NCI-H2196 treated with DMSO at 0.1 percent for 48 hours (cell line): ENCODE data around the gene KRTAP17-1.
"Not testable (repeated sequence)": the region's sequence is repeated elsewhere in the genome, so short reads cannot be mapped to it uniquely, and the experiment has no call there.

Experiments used
- DNase-seq: peaks from one replicate; lab custom pipeline; 2025; ENCODE audit not compliant: unreplicated experiment; lab: John Stamatoyannopoulos, UW

Gene KRTAP17-1

GRCh38 chr17:41307647-41308046 lies 7.9 kb downstream of the KRTAP17-1 start:
- DNase-seq: no peak

DNA sequence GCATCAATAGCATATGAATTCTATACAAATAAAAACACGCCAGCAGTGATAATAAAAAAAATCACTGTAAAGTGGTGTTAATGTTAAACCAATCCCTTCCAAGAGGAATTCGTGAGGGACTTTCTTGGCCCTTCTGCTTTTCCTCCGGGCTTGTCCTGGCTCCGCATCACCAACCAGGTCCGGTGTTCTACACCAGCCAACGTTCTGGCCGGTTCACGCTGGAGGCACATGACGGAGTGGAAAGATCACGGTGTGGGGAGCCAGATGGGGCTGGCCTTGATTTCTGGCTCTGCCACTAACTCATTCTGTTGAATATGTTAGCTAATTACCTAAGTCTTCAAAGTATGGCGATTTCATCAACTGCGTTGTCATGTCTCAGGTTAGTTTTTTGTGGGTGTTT lies 11.4 kb downstream of the KRTAP17-1 start:
- DNase-seq: no peak

GRCh38 chr17:41302981-41303380 lies 12.5 kb downstream of the KRTAP17-1 start:
- no peak for DNase-seq

DNA sequence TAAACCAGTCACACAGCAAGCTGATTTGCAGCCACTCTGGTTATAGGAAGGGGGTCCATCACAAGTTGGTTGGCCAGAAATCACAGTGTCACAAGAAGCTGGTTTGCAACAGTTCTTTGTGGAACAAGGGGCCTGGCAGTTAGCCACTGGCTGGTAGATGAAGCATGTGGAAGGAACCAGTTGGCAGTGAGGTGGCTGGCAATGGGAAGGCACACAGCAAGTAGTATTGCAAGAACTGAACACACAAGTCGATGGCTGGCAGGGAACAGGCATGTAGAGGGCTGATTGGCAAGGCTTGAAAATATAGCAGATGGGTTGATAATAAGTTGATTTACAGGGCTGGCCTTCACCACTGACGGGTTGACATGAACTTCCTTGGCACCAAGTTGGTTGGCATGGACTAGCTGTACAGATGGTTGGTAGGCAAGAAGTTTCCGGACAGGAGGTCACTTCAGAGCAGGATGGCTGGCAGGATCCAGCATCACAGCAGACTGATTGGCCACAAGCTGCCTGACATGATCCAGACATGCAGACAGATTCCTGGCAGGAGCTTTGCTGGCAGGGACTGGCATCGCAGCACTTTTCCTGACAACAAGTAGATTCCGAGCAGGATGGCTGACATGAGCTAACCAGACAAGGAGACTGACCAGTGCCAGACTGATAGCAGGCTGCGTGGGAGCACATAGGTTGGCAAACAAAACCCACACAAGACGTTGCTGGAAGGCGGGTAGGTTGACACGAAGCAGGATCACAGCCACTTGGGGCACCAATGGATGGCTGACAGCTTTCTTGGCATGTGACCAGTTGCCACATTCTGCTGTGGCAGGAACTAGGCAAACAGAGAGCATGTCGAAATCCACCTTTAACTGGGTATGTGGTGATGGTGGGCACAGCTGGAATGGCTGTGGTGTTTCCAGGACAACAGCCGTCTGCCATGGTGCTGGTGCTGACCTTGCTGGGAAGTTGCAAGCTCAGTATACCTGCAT lies 13.3 kb downstream of the KRTAP17-1 start, which contains the start of gene KRTAP29-1:
TSS of gene KRTAP29-1 (minus strand) at position 936 of the 986 bp plus-strand sequence. CDS start at position 936, 0 bp downstream.
- DNase-seq: no peak

- DNase-seq: no peak
These were observed 14.2 kb downstream of the KRTAP17-1 start for GRCh38 chr17:41301204-41301790.

DNA sequence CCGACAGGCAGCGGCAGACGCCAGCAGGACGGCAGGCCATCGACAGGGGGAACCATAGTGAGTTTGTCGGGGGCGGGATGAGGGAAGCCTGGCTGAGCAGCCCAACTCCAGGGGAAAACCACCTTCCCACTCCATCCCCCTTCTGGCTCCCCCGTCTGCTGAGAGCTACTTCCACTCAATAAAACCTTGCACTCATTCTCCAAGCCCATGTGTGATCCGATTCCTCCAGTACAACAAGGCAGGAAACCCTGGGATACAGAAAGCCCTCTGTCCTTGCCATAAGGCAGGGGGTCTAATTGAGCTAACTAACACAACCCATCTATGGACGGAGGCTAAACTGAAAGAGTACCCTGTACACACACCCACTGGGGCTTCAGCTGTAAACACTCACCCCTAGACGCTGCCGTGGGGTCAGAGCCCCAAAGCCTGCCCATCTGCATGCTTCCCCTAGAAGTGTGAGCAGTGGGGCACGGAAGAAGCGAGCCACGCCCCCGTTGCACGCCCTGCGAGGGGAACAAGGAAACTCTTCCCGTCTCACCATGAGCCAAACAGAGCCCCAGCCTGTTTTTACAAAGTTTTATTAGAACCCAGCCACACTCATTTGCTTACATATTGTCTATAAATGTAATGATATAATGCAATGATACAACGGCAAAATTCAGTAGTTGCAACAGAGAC lies 16.9 kb downstream of the KRTAP17-1 start:
- DNase-seq: no peak

DNA sequence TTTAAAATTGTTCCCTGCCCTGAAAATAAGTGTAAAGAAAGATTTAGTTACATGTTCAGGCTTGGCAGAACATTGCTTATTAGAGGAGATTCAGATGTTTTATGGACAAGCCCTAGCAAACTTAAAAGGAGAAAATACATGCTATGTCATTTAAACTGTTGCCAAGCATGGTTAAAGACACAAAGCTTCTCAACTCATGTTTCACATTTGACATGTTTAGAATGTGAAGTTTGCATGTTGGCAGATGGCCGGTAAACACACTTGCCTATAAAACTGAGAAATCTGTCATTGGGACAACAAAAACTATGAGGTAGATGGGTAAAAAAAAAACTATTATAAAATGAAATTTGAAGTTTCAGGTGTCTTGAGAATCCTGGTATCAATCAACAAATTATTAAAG lies 18.7 kb downstream of the KRTAP17-1 start:
- DNase-seq: no peak

DNA sequence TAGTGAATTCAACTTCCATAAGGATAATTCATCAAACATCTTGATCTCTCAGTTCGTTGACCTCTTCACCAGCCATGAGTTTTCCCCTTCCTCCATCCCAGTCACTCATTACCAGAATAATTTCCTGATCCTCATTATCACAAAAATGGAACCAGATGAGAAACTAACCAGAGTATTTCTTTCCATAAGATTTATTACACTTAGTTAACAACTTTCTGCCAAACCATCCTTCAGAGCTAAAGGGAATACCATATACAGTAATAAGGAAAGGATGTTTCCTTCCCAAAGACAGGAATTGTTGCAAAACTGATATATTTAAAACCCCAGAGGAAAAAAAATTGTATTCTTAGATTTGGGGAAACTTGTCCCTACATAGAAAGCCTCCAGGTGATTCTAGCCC lies 21.5 kb downstream of the KRTAP17-1 start:
- DNase-seq: no peak

- no peak for DNase-seq
These were observed 28.5 kb downstream of the KRTAP17-1 start for GRCh38 chr17:41287050-41287449.

- DNase-seq: no peak
These were observed 31.0 kb downstream of the KRTAP17-1 start for GRCh38 chr17:41284546-41284945.

GRCh38 chr17:41284043-41284442 lies 31.5 kb downstream of the KRTAP17-1 start:
- no peak for DNase-seq

GRCh38 chr17:41278176-41278955 lies 37.1 kb downstream of the KRTAP17-1 start:
- no peak for DNase-seq

- not testable (repeated sequence) for DNase-seq
These were observed 39.8 kb downstream of the KRTAP17-1 start, which contains the start of gene KRTAP9-7 for GRCh38 chr17:41275648-41276190. KRTAP9-7 (plus strand) TSS chr17:41275698; CDS start chr17:41275698, 0 bp downstream.

DNA sequence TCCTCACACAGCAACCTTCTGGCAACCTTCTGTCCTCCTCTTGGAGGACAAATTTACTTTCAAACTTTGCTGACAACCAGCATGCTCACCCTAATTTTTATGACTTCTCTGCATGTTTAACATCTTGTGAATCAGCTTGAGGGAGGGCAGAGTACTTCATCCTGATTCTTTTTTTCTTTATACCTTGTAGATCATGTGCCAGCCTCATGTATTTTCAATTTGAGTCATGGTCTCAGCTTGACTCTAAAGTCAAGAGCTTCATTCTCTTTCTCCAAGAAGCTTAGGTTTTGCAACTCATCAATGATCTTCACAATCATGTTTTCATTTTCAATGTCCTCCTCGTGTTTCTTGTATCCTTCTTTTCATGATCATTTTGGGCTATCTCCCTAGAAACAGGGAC lies 43.7 kb downstream of the KRTAP17-1 start:
- DNase-seq: no peak

DNA sequence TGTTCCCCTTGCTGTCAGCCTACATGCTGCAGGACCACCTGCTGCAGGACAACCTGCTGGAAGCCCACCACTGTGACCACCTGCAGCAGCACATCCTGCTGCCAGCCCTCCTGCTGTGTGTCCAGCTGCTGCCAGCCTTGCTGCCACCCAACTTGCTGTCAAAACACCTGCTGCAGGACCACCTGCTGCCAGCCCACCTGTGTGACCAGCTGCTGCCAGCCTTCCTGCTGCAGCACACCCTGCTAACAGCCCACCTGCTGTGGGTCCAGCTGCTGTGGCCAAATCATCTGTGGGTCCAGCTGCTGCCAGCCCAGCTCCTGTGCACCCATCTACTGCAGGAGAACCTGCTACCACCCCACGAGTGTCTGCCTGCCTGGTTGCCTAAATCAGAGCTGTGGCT lies 44.2 kb downstream of the KRTAP17-1 start:
- DNase-seq: not testable (repeated sequence)

- no peak for DNase-seq
These were observed 47.8 kb downstream of the KRTAP17-1 start for GRCh38 chr17:41267711-41268110.

- no peak for DNase-seq
These were observed 50.4 kb downstream of the KRTAP17-1 start, which contains the start of gene KRTAP9-6 for GRCh38 chr17:41265078-41265477. KRTAP9-6 (plus strand) TSS chr17:41265378; CDS start chr17:41265378, 0 bp downstream.
